Fibroblast of the conjunctiva (primary cell): Measurements from ENCODE around the gene BHMT2.

ENCODE experiments used
- DNase-seq: peaks from one replicate; pipeline ENCODE4 v3.0.0-alpha.2; 2010; ENCODE audit warnings: low read depth

BHMT2 gene

GRCh38 chr5:79122973-79123372 lies 53.4 kb downstream of the BHMT2 start:
- no peak for DNase-seq

- no peak for DNase-seq
Measured at GRCh38 chr5:79124607-79125006, 55.0 kb downstream of the BHMT2 start.

- no peak for DNase-seq
Measured at GRCh38 chr5:79130781-79131180, 61.2 kb downstream of the BHMT2 start.

GRCh38 chr5:79133121-79133656 lies 63.6 kb downstream of the BHMT2 start:
- DNase-seq: peak; percentile 44

- peak; percentile 94 for DNase-seq
Measured at GRCh38 chr5:79133657-79134451, 64.3 kb downstream of the BHMT2 start.

DNA sequence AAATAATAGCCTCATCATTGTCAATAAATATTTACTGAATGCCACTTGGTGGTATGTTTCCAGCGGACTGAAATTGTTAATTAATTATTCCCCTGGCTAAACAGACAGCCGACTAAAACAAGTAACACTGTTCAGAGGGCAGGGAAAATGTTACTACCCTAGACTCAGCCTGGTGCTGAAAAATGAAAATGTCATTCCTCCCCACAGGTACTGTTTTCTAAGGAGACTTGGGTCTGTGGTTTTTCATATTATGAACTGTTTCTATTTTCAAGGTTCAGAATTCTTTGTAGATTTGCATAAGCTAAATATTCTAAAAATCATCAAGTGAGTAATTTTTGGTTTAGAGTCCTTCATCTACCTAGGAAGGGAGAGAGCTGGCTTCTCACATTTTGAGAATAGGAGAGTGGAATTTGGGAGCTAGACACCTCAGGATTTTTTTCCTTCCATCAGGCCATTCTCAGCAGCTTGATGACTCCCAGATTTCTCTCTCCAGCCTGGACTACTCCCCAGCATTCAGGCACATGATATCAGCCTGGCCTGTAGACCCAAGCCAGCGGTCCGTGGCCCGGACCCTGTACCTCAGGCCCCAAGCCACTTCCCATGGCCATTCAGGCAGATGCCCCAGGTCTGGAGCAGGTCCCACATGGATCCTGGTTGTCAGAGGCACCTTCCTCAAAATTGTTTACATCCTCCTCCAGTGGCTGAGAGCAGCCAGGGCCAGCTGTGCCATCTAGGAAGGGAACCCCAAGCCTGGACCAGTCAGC lies 66.4 kb downstream of the BHMT2 start:
- no peak for DNase-seq

DNA sequence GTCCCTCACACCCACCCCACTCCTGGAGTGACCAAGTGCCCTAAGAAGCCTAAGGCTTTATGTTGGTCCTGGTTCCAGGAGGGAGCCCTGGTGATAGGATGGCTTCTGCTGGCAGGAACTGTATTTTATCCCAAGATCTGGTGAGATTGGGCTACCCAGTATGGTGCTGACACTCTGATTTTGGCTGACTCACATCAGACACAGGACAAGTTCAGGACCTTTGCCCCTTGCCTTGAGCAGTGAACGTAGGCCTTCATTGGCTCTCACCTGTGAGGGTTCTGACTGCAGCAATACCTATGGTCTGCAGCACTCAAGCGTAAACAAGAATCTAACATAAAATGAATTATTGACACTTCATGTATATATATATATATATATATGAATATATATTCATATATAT lies 67.1 kb downstream of the BHMT2 start:
- no peak for DNase-seq
